ENCODE data around the gene CNFN. TPM values are rescaled to one million over a fixed set of nuclear protein-coding genes. Genes with fewer than 3 reads are reported as not detected.

The CNFN gene
- total and polyA plus RNA-seq, 8 donors = 0.32 to 4.2 (median 0.70) TPM; not detected in 1

- 93 to 95% methylated on average over 48 to 54 of the region's 54 CpGs for WGBS, 2 donors
- no peak for DNase-seq
Measured at GRCh38 chr19:42375415-42376176, 14.5 kb downstream of the CNFN start.

GRCh38 chr19:42374826-42375376 lies 15.2 kb downstream of the CNFN start:
- H3K27ac ChIP-seq = no peak overlapping the region
- ATAC-seq (no peak), DNase-seq (no peak), FAIRE-seq (no peak)
- TF ChIP-seq CTCF (IDR thresholded peaks at IDR 0.05) = no peak
- H3K36me3 ChIP-seq = no peaks in the 10 kb centered on the region
- intact Hi-C loops (cut with DNase I) = no loop called here
- H3K4me1 ChIP-seq = no peaks in the 10 kb centered on the region
- H3K4me3 ChIP-seq = no peak overlapping the region
- 89 to 92% methylated on average over 11 of the region's 11 CpGs for WGBS, 2 donors
- H3K27me3 ChIP-seq = no peaks in the 10 kb centered on the region
- no peaks in the 10 kb centered on the region for H3K9me3 ChIP-seq

More at GRCh38 chr19:42375415-42376176, 14.5 kb downstream of the CNFN start:
- Histone ChIP-seq H3K27ac (no peak overlapping the region), H3K36me3 (no peaks in the 10 kb centered on the region), H3K27me3 (peaks cover 0 to under 1% (median 0%) of the 10 kb centered on the region in 4 donors), H3K4me1 (no peaks in the 10 kb centered on the region), H3K4me3 (no peak overlapping the region), H3K9me3 (no peaks in the 10 kb centered on the region)
- TF ChIP-seq CTCF (IDR thresholded peaks at IDR 0.05) = no peak
- FAIRE-seq = no peak
- ATAC-seq = no peak
- intact Hi-C loops (cut with DNase I) = no loop called here

GRCh38 chr19:42370626-42371175 lies 19.4 kb downstream of the CNFN start:
- WGBS, 2 donors = 84 to 98% methylated on average over 9 to 11 of the region's 12 CpGs
- no peak for TF ChIP-seq CTCF (IDR thresholded peaks at IDR 0.05)
- Histone ChIP-seq H3K27ac (no peak overlapping the region), H3K4me1 (no peaks in the 10 kb centered on the region), H3K9me3 (no peaks in the 10 kb centered on the region), H3K4me3 (no peak overlapping the region), H3K27me3 (no peaks in the 10 kb centered on the region), H3K36me3 (no peaks in the 10 kb centered on the region)
- DNase-seq (no peak), ATAC-seq (no peak), FAIRE-seq (no peak)
- intact Hi-C loops (cut with DNase I) = no loop called here

- Histone ChIP-seq H3K27ac (no peak overlapping the region), H3K36me3 (no peaks in the 10 kb centered on the region), H3K27me3 (no peaks in the 10 kb centered on the region), H3K4me1 (no peaks in the 10 kb centered on the region), H3K4me3 (no peak overlapping the region), H3K9me3 (no peaks in the 10 kb centered on the region)
- DNase-seq (no peak), ATAC-seq (no peak), FAIRE-seq (no peak)
- WGBS, 2 donors = 82 to 85% methylated on average over 9 of the region's 9 CpGs
- intact Hi-C loops (cut with DNase I) = no loop called here
- no peak for TF ChIP-seq CTCF (IDR thresholded peaks at IDR 0.05)
Measured at GRCh38 chr19:42370068-42370520, 20.0 kb downstream of the CNFN start.

All from pancreas (tissue), 10 donors.